PC-9 (cell line): ENCODE results near the gene YPEL3.

Experiments
- EZH2 ChIP-seq: fragments of 200-600 bp; sonication (generic); IDR thresholded peaks from 2 replicates; pipeline ENCODE4 v1.8.0; 2017; ENCODE audit warnings: antibody characterized with exemption, low read depth
- TF ChIP-seq, protein P1 (sequence below): fragments of 200-600 bp; sonication (generic); conservative IDR thresholded peaks from 2 replicates; pipeline ENCODE4 v1.6.1; 2017; ENCODE audit warnings: mixed run types, antibody characterized with exemption, mild to moderate bottlenecking, moderate library complexity

DNA sequence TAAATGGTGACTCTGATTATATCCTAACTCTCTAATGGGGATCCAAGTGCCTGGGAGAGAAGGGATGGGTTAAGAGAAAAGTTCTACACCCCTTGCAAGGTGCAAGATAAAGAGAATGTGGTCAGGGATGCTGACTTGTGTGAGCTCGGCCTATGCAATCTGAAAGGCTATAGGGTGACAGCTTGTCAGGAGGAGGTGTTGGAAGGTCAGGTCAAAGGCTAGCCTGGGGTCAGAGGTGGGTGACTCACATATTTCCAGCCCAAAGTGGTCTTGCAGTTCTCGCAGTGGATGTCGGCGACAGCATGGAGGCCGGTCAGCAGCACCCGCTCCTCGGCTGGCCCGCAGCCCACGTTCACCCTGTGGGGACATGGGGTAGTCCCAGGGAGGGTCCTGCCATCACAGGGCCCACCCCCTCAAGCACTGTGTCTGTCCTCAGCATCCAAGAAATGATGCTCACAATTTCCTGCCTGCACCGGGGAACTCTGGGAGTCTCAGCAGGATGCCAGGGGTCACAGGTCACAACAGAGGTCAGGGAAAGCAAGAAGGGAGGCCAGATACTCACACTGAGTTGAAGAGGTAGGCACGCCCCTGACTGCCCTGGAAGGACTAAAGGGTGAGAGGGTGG is 1.4 kb downstream of the YPEL3 start:
- TF ChIP-seq, protein P1, sequence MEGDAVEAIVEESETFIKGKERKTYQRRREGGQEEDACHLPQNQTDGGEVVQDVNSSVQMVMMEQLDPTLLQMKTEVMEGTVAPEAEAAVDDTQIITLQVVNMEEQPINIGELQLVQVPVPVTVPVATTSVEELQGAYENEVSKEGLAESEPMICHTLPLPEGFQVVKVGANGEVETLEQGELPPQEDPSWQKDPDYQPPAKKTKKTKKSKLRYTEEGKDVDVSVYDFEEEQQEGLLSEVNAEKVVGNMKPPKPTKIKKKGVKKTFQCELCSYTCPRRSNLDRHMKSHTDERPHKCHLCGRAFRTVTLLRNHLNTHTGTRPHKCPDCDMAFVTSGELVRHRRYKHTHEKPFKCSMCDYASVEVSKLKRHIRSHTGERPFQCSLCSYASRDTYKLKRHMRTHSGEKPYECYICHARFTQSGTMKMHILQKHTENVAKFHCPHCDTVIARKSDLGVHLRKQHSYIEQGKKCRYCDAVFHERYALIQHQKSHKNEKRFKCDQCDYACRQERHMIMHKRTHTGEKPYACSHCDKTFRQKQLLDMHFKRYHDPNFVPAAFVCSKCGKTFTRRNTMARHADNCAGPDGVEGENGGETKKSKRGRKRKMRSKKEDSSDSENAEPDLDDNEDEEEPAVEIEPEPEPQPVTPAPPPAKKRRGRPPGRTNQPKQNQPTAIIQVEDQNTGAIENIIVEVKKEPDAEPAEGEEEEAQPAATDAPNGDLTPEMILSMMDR, result no peak
- TF ChIP-seq EZH2, result no peak
